Stimulated activated CD8-positive, alpha-beta memory T cell treated with anti-CD3 and anti-CD28 coated beads, Interleukin-7, amount 100 ng/mL, for 1 hour (primary cell): ENCODE data around the gene DENND1A.

Source experiments
- DNase-seq, 2 donors: peaks; one replicate each; pipeline ENCODE4 v3.0.0-alpha.2; 2020; ENCODE audit warnings: low read depth in 2 of 2

The DENND1A gene

GRCh38 chr9:123865226-123866000 lies 64.5 kb downstream of the DENND1A start:
- DNase-seq, result no peak

- no peak for DNase-seq
Observed at GRCh38 chr9:123864251-123864650, 65.7 kb downstream of the DENND1A start.

GRCh38 chr9:123863164-123863855 lies 66.6 kb downstream of the DENND1A start:
- no peak for DNase-seq

DNA sequence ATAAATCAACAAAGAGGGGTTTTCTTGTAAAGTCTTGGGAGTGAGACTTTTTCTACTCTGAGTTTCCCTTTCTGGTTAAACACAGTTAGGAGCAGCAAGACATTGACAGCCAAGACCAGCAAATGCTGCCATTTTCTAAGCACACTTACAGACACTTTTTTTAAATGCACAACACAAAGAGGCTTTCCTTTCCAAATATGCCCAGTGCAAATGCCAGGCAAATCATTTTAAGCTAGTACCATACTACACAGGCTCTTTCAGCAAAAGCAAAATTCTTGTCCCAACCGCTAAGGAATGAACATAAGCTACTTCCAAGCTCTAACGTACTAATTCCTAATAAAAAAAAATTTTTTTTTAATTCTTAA lies 68.2 kb downstream of the DENND1A start:
- DNase-seq, result no peak

DNA sequence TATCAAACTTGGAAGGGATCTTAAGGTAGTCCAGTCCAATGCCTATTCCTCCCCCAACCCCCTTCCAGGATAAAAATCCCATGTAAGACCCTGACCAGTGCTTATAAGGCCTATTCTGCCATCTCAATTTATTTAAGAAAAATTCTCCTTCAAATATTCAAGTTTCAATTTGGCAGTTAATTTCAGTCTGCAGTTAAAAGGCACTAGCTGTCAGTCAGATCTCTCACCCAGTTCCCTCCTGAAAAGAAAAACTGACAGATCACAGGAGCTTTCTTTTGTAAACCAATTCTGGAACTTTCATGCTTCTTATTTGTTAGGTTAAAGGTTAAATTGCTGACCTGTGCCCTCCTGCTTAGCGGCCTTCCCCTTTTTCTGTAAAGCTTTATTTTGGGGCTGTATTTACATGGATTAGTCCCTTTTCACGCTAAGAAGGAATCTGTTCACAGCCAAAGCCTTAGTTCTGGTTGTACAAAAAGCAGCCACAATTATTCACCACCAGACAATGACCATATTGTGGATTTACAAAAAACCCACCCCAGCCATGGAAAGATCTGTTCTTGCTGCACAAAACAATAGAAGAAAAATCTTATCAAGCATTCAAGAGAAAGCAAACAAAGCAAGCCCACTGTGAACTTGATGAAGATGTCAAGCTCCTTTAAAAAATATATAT lies 68.7 kb downstream of the DENND1A start:
- no peak for DNase-seq

- DNase-seq, result no peak
Observed at GRCh38 chr9:123860603-123861002, 69.3 kb downstream of the DENND1A start.

- no peak for DNase-seq
Observed at GRCh38 chr9:123852403-123852802, 77.5 kb downstream of the DENND1A start.

DNA sequence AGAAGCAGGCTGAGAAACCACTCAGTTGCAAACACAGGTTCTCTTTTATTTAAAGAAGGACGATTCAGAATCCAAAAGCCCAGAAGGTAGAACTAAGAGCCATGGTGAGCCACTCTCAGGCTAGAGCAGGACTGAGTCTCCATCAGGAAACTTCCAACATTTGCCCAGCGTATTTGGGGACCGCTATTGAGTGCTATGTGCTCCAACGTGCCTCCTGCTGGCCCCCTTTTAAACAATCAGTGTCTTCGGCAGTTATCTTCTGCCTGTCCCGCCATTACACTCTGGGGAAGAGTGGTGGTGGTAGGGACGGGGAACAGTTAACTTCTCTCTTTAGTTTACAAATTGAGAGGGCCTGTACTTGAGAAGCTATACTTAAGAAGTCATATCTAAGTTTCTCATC lies 78.1 kb downstream of the DENND1A start:
- no peak for DNase-seq

- DNase-seq, result no peak
Observed at GRCh38 chr9:123848447-123849085, 81.4 kb downstream of the DENND1A start.

DNA sequence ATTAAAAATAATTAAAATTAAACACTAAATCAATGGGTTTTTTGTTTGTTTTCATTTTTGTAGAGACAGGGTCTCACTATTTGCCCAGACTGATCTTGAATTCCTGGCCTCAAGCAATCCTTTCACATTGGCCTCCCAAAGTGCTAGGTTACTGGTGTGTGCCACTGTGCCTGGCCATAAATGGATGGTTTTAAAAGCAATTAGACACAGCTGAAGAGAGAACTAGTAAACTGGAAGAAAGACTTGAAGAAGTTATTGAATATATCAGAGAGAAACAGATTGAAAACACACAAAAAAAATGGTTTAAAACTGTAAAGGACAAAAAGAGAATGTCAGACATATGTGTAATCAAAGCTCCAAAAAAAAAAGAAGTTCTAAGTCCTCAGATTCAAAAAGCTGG lies 83.0 kb downstream of the DENND1A start:
- no peak for DNase-seq

- DNase-seq, result no peak
Observed at GRCh38 chr9:123843703-123844102, 86.2 kb downstream of the DENND1A start.

- DNase-seq, result no peak
Observed at GRCh38 chr9:123835821-123836220, 94.1 kb downstream of the DENND1A start.

GRCh38 chr9:123834889-123835562 lies 94.9 kb downstream of the DENND1A start:
- DNase-seq, result no peak

DNA sequence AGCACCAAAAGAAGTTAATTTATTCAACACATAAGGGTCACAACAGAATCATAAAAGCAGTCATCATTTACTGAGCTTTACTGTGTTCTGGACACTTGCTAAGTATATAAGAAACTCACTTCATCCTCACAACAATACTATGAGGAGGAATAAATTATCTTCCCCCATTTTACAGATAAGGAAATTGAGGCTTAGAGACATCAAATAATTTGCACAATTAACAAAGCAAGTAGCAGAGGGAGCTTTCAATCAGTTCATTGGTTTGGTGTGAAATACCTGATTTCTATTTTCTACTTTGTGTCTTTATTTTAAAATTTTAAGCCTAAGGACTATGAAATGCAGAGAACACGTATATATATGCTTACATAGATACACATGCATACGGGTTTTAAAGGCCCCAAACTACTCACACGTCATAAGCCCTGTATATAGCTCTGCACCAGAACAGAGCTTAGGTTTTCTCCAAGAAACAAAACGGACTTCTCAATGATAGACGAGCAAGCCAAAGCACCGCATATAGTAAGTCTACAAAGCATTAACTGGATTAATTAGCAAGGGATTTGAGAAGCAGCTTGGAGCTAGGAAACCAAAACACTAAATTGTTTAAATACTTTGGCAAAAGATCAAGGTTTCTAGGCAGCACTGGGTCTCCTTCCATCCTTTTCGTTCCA lies 95.6 kb downstream of the DENND1A start:
- no peak for DNase-seq

DNA sequence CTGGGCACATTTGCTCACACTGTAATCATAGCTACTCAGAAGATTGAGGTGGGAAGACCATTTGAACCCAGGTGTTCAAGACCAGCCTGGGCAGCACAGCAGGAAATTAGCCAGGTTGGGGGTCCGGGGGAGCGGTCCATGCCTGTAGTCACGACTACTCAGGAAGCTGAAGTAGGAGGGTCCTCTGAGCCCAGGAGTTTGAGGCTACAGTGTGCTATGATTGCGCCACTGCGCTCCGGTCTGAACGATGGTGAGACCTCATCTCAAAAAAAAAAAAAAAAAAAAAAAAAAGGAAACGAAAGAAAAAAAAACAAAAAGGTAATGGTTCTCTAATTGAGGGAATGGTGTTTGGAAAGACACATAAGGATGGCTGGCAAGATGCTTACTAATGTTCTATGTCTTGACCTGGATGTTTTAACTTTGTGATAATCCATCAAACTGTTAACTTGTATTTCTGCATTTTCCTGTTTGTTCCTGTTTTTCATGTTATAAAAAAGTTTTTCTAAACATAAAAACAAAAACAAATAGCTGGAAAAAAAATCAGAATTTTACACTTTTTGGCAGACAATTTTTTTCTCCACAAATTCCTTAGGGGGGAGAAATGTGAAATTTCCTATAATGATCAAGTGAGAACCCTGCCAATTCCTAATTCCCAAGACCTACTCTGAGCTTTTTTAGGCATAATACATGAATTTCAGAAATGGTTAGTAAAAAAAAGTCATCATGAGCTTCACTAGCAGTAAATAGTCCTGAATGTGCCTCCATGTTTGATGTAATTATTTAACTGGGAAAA lies 96.9 kb downstream of the DENND1A start:
- no peak for DNase-seq

DNA sequence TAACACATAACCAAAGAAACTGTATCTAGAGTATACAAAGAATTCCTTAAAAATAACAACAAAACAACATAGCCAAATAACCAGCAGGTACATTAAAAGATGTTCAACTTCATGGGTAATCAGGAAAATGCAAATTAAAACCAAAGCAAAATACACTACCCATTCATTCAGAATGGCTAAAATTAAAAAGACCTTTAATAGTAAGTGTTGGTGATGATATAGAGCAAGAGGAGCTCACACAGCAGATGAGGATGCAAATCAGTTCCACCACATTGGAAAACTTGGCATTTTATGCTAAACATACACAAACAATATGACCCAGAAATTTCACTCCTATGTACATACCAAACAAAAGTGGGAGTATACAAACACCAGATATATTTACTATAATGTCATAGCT lies 97.8 kb downstream of the DENND1A start:
- no peak for DNase-seq

- DNase-seq, result no peak
Observed at GRCh38 chr9:123828449-123828848, 101.5 kb downstream of the DENND1A start.

DNA sequence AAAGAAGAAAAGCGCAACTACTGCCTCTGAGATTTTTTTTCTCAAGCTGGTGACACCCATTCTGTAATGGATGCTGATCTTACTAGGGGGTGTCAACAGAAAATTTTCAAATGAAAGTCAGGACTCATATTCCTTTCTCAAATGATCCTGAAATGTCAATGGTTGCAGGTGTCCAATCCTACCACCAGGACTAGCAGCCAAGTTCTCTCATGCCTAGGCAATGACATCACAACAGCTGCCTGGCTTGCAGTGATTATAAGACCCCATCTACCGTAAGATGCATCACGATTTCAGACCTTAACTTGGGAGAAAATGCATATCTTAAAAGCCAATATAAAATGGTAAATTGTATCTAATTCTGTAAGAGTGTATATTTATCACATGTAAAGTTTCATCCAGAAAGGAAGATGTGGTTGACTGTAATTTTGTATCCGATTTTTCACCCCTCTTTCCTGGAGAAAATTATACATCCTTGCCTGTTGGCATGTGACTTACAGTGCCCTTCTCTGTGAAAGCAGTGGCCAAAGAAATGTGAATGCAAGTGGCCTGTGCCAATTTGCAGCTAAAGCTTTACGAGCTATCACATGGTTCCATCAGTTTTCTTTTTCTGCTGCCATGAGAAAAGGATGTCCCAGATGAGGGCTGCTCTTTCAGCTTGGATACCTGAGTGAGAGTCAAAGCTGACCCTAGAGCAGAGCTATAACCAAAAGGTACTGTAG lies 104.4 kb downstream of the DENND1A start:
- DNase-seq, result no peak

GRCh38 chr9:123823194-123823947 lies 106.6 kb downstream of the DENND1A start:
- DNase-seq, result no peak
